Activated CD4-positive, alpha-beta memory T cell treated with anti-CD3 and anti-CD28 coated beads for 36 hours (primary cell): ENCODE measurements around the gene NFAT5. TPM values are rescaled to one million over a fixed set of nuclear protein-coding genes. Genes with fewer than 3 reads are reported as not detected.

Source experiments
- CTCF ChIA-PET: fragments of 350-600 bp; sonication (Branson Sonifier 250); formaldehyde crosslinking; loops from one replicate; lab custom pipeline; 2021; ENCODE audit warnings: antibody characterized with exemption, inconsistent platforms; lab: Charles Lee
- POLR2A ChIA-PET: fragments of 350-600 bp; sonication (Branson Sonifier 250); formaldehyde crosslinking; loops from one replicate; lab custom pipeline; 2021; ENCODE audit warnings: antibody characterized with exemption; lab: Charles Lee
- DNase-seq: peaks from one replicate; pipeline ENCODE4 v3.0.0-alpha.2; 2020
- H3K27ac Mint-ChIP-seq: one replicate; pipeline ENCODE4 v1.8.0; 2021; ENCODE audit warnings: mixed read lengths
- H3K27me3 Mint-ChIP-seq: one replicate; pipeline ENCODE4 v1.8.0; 2021; ENCODE audit warnings: mixed read lengths
- H3K36me3 Mint-ChIP-seq: one replicate; pipeline ENCODE4 v1.8.0; 2021; ENCODE audit warnings: mixed read lengths
- H3K4me1 Mint-ChIP-seq: one replicate; pipeline ENCODE4 v1.8.0; 2021; ENCODE audit warnings: low read depth, mixed read lengths
- H3K4me3 Mint-ChIP-seq: one replicate; pipeline ENCODE4 v1.8.0; 2021; ENCODE audit warnings: mild to moderate bottlenecking, mixed read lengths
- H3K9me3 Mint-ChIP-seq: one replicate; pipeline ENCODE4 v1.8.0; 2021; ENCODE audit warnings: mixed read lengths
- intact Hi-C: fragments of 100-400 bp; cut with micrococcal nuclease; formaldehyde crosslinking; loops from one replicate; pipeline ENCODE4 v1.15.1; 2023
- total RNA-seq, 2 experiments: library from RNA; stranded (reverse); gene quantifications; one replicate each; pipeline ENCODE4 v1.2.3, GENCODE V29; 2021

NFAT5 gene
- total RNA-seq, 2 experiments from 2014 or later: 28.2 to 32.7 TPM

DNA sequence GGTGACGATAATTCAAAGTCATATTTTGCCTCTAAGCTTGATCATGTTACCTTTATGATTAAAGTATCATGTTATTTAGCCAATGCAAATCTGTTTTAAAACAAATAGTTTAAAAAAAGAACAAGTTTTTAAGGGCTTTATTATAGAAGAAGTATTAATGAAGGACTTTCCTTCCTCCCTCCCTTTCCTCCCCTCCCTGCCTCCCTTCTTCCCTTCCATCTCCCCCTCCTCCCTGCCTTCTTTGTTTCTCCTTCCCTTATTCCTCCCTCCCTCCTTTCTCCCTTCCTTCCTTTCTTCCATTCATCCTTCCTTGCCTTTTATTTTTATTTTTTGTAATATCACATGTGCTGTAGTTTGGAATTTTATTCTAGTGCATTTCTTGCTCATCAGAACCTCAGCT, 134.1 kb downstream of the NFAT5 start:
- no peaks in the 10 kb centered on the region for H3K9me3 Mint-ChIP-seq
- intact Hi-C loops: no loop called here
- ChIA-PET CTCF (interaction anchor here (0.6 to 1.5 kb wide), 4 partner anchors 10 to 304 kb away, joined by 3 to 5 read pairs (median 5); partner anchors contain the start of gene NOB1), POLR2A (no interaction called here)
- no peaks in the 10 kb centered on the region for H3K27me3 Mint-ChIP-seq
- no peak for DNase-seq
- no peak overlapping the region for H3K4me3 Mint-ChIP-seq
- H3K36me3 Mint-ChIP-seq: peaks cover 14% of the 10 kb centered on the region
- H3K27ac Mint-ChIP-seq: no peak overlapping the region
- no peaks in the 10 kb centered on the region for H3K4me1 Mint-ChIP-seq

DNA sequence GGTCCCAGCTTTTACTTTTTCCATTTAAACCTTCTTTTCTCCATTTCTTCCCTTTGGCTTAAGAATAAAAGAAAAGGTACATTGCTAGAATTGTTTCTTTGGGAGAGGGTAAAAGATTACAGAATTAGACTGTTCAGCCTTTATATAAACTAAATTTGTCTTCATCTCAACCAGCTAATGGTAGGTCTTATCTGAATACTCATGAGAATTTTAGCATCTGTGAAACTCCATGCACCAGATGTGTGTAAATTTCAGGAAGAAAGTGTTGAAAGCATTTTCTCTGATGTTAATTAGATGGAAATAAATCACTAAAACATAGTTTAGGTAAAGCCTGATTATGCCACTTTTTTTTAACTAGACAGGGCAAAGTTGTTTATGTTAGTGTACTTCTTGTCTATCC, 135.7 kb downstream of the NFAT5 start:
- no peak overlapping the region for H3K4me3 Mint-ChIP-seq
- DNase-seq: no peak
- H3K36me3 Mint-ChIP-seq: peaks cover 6% of the 10 kb centered on the region
- CTCF ChIA-PET: interaction anchor here (1.5 kb wide), 1 partner anchor 53 kb away, joined by 5 read pairs; the partner anchor contains the start of gene NOB1
- no peak overlapping the region for H3K27ac Mint-ChIP-seq
- POLR2A ChIA-PET: no interaction called here
- H3K27me3 Mint-ChIP-seq: no peaks in the 10 kb centered on the region
- H3K9me3 Mint-ChIP-seq: no peaks in the 10 kb centered on the region
- no peaks in the 10 kb centered on the region for H3K4me1 Mint-ChIP-seq
- intact Hi-C loops: no loop called here

DNA sequence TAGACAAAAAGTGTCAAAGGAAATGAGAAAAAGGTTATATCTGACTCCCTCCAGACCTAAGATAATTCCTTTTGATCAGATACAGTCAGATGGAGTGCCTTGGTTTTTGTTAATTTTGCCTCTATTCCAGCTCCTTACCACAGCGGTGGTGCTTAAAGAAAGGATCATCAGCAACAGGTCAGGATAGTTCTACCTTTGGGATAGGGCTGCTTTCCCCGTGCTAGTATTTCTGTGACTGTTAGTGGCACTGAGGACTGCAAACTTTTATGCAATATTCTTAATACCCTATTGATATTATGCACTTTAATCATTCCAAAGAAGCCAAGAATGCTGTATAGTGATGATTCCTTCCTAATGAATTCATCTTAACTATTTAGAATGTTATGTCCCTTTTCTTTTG, 136.1 kb downstream of the NFAT5 start:
- no peaks in the 10 kb centered on the region for H3K9me3 Mint-ChIP-seq
- ChIA-PET POLR2A (no interaction called here), CTCF (no interaction called here)
- H3K36me3 Mint-ChIP-seq: peaks cover 4% of the 10 kb centered on the region
- no peaks in the 10 kb centered on the region for H3K27me3 Mint-ChIP-seq
- no peak for DNase-seq
- intact Hi-C loops: no loop called here
- no peak overlapping the region for H3K4me3 Mint-ChIP-seq
- no peak overlapping the region for H3K27ac Mint-ChIP-seq
- no peaks in the 10 kb centered on the region for H3K4me1 Mint-ChIP-seq

DNA sequence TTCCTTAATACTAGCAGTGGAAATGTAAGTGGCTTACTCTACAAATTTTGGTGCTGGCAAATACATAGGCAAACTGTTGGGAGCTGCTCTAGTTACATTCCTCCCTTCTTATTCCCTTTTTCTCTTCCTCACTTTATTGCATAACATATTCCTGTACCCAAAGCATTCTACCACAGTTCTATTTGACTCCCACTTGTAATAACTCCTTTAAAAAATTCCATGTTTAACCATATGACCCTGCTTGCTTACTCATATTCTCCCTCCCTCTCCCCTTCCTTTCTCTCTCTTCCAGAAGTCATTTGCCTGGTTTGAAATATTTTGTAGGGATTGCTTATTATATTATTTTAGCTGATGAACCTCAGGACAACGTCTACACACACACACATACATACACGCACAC, 137.9 kb downstream of the NFAT5 start:
- Mint-ChIP-seq H3K27me3 (no peaks in the 10 kb centered on the region), H3K36me3 (peaks cover 4% of the 10 kb centered on the region), H3K27ac (no peak overlapping the region), H3K9me3 (no peaks in the 10 kb centered on the region), H3K4me1 (no peaks in the 10 kb centered on the region), H3K4me3 (no peak overlapping the region)
- CTCF ChIA-PET: interaction anchor here (0.6 to 2.0 kb wide), 4 partner anchors 31 to 1528 kb away, joined by 3 to 6 read pairs (median 4); partner anchors contain the start of gene NOB1
- no peak for DNase-seq
- POLR2A ChIA-PET: no interaction called here
- intact Hi-C loops: no loop called here

DNA sequence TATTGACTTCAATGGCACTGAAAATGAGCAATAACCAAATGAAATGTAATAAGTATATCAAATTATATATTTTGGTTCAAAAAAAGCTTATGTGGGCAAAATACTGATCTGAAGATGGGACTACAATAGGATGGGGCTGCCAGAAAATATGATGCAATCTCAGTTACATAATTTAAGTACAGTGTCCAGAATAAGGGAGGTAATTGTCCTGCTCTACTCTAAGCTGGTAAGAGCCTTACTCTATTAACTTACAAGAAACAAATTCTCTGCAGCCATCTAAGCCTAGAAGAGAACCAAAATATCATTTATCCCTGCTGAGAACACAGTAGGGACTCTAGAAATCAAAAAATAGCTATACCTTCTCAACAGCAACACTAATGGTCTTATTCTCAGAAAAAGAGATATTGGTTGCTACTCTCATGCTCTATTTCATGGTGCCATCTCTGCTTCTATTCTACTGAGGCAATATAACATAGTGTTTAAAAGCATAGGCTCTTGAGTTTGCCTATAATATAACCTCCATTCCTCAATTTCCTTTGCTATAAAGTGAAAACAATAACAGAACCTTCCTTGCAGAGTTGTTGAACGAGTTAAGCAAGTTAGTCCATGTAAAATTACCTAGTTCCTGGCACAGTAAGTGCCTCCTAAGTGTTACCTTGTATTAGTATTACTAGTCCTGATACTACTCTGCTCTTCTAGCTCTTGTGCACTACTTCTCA, 140.6 kb downstream of the NFAT5 start:
- no peaks in the 10 kb centered on the region for H3K9me3 Mint-ChIP-seq

DNA sequence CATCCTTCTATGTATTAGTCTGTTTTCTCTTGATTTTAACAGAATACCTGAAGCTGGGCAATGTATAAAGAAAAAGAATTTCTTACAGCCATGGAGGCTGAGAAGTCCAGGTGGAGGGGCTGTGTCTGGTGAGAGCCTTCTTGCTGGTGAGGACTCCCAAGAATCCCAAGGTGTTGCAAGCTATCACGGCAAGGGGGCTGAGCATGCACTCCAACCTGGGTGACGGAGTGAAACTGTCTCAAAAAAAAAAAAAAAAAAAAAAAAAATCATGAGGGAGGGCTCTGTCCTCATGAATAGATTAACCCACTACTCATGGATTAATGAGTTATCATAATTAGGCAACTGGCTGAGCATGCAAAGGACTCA, 141.2 kb downstream of the NFAT5 start:
- ChIA-PET POLR2A (no interaction called here), CTCF (interaction anchor here (1.6 kb wide), 1 partner anchor 47 kb away, joined by 11 read pairs; the partner anchor contains the start of gene NOB1)
- H3K36me3 Mint-ChIP-seq: no peaks in the 10 kb centered on the region
- peaks cover 7% of the 10 kb centered on the region for H3K4me1 Mint-ChIP-seq
- intact Hi-C loops: no loop called here
- H3K27me3 Mint-ChIP-seq: no peaks in the 10 kb centered on the region
- H3K9me3 Mint-ChIP-seq: no peaks in the 10 kb centered on the region
- peak overlapping the region; percentile 43 for H3K27ac Mint-ChIP-seq
- no peak for DNase-seq
- H3K4me3 Mint-ChIP-seq: no peak overlapping the region

More for the DNA sequence above, 140.6 kb downstream of the NFAT5 start:
- H3K4me3 Mint-ChIP-seq: no peak overlapping the region
- H3K36me3 Mint-ChIP-seq: peaks cover 3% of the 10 kb centered on the region
- no peak for DNase-seq
- intact Hi-C loops: no loop called here
- peaks cover 7% of the 10 kb centered on the region for H3K4me1 Mint-ChIP-seq
- POLR2A ChIA-PET: no interaction called here
- H3K27me3 Mint-ChIP-seq: no peaks in the 10 kb centered on the region
- peak overlapping the region; percentile 43 for H3K27ac Mint-ChIP-seq
- CTCF ChIA-PET: interaction anchor here (1.6 kb wide), 1 partner anchor 48 kb away, joined by 11 read pairs; the partner anchor contains the start of gene NOB1

DNA sequence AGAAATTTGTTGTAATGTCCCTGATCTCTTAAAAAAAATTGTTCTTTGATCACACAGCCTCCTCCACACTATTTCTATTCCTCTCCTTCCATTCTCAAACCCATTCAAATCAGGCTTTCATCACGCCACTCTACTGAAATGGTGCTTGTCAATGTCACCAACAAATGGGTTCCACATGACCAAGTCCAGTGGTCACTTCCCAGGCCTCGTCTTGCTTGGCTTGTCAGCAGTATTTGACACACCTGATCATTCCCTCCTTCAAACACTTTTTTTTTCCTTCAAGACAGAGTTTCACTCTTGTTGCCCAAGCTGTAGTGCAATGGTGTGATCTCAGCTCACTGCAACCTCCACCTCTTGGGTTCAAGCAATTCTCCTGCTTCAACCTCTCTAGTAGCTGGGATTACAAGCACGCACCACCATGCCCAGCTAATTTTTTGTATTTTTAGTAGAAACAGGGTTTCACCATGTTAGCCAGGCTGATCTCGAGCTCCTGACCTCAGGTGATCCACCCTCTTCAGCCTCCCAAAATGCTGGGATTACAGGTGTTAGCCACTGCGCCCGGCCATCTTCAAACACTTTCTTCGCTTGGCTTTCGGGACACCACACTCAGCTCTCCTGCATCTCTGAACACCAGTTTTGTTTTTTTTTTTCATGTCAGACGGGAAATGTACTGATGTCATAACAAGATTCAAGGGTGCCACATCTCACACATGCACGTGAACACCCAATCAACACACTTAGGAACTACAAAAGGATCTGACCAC, 142.3 kb downstream of the NFAT5 start:
- intact Hi-C loops: no loop called here
- ChIA-PET CTCF (interaction anchor here (0.6 to 4.8 kb wide), 6 partner anchors 14 to 692 kb away, joined by 3 to 64 read pairs (median 6); partner anchors contain the start of genes NOB1 and WWP2), POLR2A (no interaction called here)
- Mint-ChIP-seq H3K9me3 (no peaks in the 10 kb centered on the region), H3K36me3 (peaks cover 2% of the 10 kb centered on the region), H3K4me3 (no peak overlapping the region), H3K27me3 (no peaks in the 10 kb centered on the region), H3K4me1 (peaks cover 7% of the 10 kb centered on the region), H3K27ac (peak overlapping the region; percentile 20)
- DNase-seq: no peak

DNA sequence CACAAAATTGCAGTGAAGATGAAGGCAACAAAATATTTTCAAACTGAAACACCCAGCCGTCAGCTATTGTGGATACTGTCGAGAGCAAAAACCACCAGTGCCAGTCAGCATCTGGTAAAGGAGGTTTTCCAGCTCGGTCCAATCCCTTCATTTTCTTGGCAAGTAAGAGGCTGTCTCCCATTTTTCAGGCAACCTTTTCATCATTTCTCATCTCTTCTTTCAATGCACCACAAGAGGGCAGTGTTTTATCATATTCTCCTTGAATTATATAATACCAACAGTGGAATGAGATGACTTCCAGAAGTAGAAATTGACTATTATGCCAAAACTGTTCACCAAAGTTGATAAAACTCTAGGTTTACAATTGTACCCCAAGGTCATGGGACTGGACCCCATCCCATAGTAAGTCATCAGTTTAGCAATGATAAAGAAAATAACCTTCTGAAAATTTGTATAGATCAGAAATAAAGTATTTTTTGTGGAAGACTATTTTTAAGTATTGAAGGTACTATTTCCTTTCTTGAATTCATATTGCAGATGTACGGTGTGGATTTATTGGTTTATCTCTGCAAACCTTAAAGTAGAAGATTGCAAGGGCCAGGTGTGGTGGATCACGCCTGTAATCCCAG, 143.8 kb downstream of the NFAT5 start:
- POLR2A ChIA-PET: no interaction called here
- H3K36me3 Mint-ChIP-seq: peaks cover 2% of the 10 kb centered on the region
- intact Hi-C loops: loop anchor here (1.0 kb wide), 3 partner anchors 17 to 221 kb away; partner anchors contain the start of genes NOB1 and NQO1
- H3K27me3 Mint-ChIP-seq: no peaks in the 10 kb centered on the region
- H3K4me1 Mint-ChIP-seq: peaks cover 7% of the 10 kb centered on the region
- no peak overlapping the region for H3K4me3 Mint-ChIP-seq
- DNase-seq: no peak
- no peak overlapping the region for H3K27ac Mint-ChIP-seq
- H3K9me3 Mint-ChIP-seq: no peaks in the 10 kb centered on the region
- CTCF ChIA-PET: interaction anchor here (0.5 to 4.8 kb wide), 12 partner anchors 10 to 313 kb away, joined by 3 to 64 read pairs (median 4); partner anchors contain the start of genes NOB1 and WWP2

DNA sequence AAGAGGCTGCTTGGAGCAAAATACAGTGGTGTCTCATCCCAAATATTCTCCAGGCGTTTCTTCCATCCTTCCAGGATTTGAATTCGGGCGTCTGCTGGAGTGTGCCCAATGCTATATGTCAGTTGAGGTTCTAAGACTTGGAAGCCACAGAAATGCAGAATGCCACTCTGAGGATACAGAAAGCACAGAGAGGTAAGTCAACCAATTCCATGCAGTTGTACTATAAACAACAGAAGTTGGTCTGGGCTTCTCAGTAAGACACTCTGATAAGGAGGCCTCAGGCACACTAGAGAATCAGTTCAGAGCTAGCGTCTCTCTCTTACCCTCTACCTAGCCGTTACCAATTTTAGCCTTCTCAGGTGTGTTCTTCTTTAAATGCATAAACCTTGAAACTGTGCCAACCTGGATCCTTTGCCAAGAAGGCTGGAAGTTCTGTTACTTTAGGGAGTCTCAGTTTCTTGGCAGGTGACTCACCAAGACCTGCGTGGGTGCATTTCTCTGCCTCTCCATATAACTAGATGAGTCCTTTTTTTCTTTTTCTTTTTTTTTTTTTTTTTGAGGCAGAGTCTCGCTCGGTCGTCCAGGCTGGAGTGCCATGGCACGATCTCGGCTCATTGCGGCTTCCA, 145.5 kb downstream of the NFAT5 start:
- peak; percentile 49 for DNase-seq
- Mint-ChIP-seq H3K27me3 (no peaks in the 10 kb centered on the region), H3K36me3 (peaks cover 4% of the 10 kb centered on the region), H3K9me3 (no peaks in the 10 kb centered on the region), H3K4me1 (peaks cover 7% of the 10 kb centered on the region), H3K4me3 (no peak overlapping the region), H3K27ac (peak overlapping the region; percentile 5)
- ChIA-PET CTCF (interaction anchor here (0.7 to 4.8 kb wide), 6 partner anchors 26 to 341 kb away, joined by 3 to 64 read pairs (median 6); partner anchors contain the start of gene NOB1), POLR2A (no interaction called here)
- intact Hi-C loops: no loop called here

DNA sequence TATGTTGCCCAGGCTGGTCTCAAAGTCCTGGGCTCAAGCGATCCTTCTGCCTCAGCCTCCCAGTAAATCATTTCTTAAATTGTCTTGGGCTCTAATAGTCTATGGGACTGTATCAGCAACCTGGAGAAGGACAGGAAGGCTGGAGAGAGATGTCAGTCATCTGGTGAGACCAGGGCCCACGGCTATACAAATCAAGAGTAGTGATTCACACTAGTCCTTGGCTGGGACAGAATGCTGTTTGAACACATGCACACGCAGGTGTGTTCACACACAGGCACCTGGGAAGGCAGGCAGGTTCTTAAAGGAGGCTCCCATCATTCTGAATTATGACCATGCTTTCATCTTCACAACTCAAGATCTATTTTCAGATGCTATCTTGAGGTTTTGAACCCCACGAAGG, 146.5 kb downstream of the NFAT5 start:
- CTCF ChIA-PET: interaction anchor here (1.6 to 4.8 kb wide), 2 partner anchors 43 to 316 kb away, joined by 5 to 64 read pairs; partner anchors contain the start of gene NOB1
- intact Hi-C loops: no loop called here
- Mint-ChIP-seq H3K36me3 (peaks cover 4% of the 10 kb centered on the region), H3K27me3 (no peaks in the 10 kb centered on the region), H3K27ac (no peak overlapping the region), H3K9me3 (no peaks in the 10 kb centered on the region), H3K4me1 (peaks cover 7% of the 10 kb centered on the region), H3K4me3 (no peak overlapping the region)
- no peak for DNase-seq
- POLR2A ChIA-PET: no interaction called here

DNA sequence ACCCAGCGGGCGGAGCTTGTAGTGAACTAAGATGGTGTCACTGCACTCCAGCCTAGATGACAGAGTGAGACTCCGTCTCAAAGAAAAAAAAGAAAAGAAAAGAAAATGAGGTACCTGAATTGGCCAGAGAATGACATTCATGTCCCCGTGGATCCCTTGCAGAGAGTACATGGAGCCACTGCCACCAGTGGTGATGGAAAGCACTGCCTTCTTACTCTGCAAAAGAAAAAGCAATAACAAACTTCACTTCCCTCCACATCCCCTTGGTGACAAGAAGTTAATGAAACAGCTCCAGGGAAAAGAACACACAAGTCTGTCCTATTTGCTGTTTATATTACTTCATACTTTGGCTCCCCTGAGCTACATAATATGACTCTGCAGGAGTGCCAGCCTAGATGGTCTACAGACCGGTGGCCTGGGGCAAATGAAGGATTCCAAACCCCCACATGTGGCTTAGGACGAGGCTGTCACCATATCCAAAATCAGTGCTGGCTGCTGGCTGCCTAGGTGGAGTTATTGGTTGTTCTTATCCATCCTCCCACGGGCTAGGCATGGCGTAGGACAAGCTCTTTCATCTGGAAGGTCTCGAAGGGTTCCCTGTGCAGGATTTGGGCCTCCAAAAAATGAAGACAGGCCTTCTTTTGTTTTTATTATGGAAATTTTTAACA, 147.3 kb downstream of the NFAT5 start:
- Mint-ChIP-seq H3K4me3 (no peak overlapping the region), H3K4me1 (peaks cover 7% of the 10 kb centered on the region), H3K36me3 (peaks cover 4% of the 10 kb centered on the region), H3K27ac (no peak overlapping the region), H3K27me3 (no peaks in the 10 kb centered on the region), H3K9me3 (no peaks in the 10 kb centered on the region)
- no peak for DNase-seq
- CTCF ChIA-PET: interaction anchor here (1.2 to 1.6 kb wide), 3 partner anchors 41 to 317 kb away, joined by 3 to 6 read pairs (median 5); partner anchors contain the start of gene NOB1
- intact Hi-C loops: no loop called here
- POLR2A ChIA-PET: no interaction called here
